NCI-H2171 treated with DMSO at 0.1 percent for 48 hours (cell line): ENCODE results near the gene SPSB4.
"Not testable (repeated sequence)": the region's sequence is repeated elsewhere in the genome, so short reads cannot be mapped to it uniquely, and the experiment has no call there.

Experiments
- DNase-seq: peaks from one replicate; lab custom pipeline; 2025; lab: John Stamatoyannopoulos, UW

SPSB4 gene

DNA sequence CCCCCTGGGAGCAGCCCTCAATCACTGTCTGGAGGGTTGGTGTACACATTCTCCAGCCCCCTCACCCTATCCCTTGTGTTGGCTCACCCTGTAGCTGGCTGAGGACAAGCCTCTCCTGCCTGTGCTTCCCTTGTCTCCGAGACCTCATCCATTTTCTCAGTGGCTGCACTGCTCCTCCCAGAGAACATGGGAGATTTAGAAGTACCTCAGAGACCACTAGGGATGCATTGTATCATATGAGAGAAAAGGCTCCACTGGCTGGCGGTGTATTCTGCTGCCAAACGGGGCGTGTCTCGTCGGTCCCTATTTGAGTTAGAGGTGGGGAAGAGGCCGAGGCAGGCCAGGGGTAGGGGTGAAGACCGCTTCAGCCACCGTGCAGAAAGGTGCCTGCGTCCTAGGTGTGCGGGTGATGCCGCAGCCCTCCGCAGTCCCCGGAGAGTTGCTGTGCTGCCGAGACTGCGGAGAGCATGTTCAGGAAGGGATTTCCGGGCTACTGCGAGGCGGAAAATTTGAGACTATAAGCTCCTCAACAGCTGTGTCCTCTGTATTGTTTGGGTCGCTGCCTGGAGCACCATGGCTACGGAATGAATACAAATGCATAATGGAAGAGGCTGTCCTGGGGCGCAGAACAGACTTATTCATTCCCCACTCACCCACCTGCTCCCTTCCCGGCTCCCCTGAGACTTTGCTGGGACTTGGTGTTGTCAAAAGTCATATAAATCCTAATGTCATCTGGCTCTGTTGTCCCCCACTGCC lies 43.8 kb downstream of the SPSB4 start:
- peak; percentile 98 for DNase-seq

DNA sequence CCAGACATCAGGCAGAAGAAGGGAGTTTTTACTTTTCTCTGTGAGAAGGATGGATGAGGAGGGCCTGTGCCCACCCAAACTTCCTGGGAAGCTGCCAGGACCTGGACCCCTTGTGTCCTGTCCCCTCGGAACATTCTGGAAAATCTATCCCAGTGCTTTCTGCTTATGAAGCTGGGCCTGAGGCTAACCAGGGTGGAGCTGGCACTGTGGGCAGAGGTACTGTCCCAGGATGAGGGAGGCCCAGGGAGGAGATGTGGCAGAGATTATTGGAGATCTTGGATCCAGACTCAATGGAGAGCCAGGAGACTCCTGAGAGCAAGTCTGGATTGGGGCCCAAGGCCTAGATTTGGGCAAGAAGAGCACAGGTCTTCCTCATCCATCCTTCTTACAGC lies 44.4 kb downstream of the SPSB4 start:
- no peak for DNase-seq

DNA sequence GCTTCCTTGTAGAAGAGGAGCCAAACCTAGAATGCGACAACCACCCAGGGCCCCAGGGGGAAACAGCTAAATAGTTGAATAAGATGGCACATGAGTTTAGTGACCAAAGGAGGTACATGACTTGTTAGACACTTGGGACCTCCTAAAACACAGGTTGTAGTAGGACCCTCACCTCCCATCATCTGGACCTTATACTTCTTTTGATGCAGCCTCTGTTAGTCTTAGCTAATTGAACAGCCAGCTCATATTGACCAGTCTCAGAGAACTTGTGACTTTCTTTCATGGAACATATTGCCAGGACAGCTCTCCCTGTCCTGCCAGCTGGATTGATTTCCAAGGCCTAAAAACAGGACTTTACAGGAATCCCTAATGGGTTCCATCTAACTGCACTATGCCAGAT lies 45.0 kb downstream of the SPSB4 start:
- DNase-seq = no peak

DNA sequence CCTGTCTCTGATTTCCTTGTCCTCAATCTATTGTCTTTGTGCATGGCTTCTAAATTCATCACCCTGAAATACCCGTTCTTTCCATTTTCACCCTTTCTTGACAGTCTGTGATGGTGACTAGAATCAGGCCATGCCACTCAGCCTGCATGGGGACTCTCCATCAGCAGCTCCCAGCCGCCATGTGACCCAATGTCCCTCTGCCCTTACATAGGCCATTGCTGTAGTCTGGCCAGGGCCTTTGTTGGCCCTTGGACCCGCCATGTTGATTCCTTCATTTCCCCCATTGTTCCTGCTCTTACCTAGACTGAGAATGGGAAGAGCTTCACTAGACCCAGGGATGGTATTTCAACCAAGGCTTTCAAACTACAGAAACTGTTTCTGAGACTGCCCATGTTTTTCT lies 45.8 kb downstream of the SPSB4 start:
- DNase-seq = no peak

DNA sequence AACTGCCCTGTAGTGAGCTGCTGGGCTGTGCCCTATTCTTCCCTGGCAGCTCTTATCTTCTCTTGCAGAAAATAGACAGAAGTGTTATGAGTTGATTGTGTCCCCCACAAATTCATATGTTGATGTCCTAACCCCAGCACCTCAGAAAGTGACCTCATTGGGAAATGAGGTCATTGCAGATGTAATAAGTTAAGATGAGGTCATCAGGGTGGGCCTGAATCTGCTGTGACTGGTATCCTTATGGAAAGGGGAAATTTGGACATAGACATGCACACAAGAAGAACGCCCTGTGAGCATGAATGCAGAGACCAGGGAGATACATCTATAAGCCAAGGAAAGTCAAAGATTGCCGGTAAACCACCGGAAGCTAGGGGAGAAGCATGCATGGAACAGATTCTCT lies 49.0 kb downstream of the SPSB4 start:
- DNase-seq = no peak

DNA sequence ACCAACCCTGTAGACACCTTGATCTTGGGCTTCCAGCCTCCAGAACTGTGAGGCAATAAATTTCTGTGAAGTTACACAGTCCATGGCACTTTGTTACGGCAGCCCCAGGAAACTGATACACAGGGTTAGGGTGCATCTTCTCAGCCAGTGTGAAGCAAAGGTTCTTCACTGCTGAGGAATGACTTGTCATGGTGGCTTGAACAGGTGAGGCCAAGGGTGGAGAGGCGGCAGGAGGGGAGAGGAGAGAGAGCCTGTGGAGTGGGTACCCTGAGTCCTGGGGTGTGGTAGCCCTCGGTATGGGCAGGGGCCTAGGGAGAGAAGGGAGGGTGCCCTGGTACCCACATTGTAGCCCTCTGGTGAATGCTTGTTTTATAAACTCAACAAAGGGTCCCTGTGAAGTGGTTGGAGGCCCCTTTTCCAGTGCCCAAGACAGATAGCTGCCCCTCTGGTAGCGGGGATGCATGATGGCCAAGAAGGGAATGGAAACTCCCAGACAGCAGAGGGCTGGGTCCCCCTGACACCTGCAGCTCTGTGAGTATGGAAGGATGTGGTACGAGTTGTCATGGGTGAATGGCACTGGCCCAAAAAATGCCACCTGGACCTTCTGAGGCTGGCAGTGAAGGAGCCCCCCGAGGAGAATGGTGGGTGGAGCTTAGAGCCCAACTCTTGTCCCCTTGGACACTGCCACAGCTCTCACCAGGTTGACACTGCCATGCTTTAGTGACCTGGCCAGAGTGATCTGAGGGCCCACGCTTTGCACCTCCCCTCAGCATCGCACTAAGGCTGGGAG lies 49.6 kb downstream of the SPSB4 start:
- DNase-seq = no peak

DNA sequence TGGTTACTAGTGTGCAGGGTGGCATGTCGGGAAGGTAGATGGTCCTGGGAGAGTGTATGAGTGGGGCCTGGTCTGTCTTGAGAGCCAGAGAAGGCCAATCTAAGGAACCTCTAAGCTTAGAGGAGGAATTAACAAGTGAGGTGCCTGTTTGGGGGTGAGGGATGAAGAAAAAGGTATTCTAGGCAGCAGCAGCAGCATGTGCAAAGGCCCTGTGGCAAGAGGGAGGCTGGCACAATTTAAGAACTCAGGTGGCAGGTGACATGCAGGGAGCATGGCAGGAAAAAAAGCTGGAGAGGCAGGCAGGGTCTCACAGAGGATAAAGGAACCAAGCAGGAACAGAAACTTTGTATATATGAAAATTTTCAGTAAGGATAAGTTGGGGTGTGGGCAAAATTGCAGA lies 51.2 kb downstream of the SPSB4 start:
- DNase-seq = no peak

DNA sequence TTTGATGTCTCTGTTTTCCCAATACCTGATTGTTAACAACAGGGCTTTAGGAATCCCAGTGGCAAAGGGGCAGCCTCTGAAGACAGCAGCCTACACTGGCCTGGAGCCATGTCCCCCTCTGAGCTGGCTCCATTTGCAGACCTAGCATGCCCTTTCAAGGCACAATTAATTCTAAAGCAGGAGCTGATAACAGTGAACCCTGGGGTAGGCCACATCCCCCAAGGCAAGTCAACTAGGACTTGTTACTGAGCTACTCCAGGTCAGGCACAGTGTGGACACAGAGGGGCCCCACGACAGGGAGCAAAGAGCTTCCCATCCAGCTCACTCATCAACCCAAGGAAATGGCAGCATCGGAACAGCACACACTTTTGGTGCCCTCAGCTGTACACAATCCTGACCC lies 51.9 kb downstream of the SPSB4 start:
- DNase-seq = no peak

DNA sequence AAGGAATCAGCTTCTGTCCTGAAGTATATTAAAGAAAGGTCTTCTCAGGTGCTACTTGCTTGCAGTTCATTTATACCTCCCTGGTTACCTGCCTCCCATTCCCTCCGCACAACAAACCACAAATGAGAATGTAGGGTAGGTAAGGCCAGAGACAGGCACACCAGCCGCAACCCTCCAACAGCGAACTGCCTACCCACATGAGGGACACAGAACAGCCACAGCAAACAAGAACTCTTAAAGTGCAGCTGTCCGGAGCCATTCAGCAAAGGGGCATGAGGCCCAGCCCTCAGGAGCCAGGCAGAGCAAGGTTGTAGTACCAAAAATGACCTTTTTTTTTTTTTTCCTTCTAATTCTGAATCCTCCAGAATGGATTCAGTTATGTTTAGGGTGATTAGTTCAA lies 52.4 kb downstream of the SPSB4 start:
- DNase-seq = no peak

DNA sequence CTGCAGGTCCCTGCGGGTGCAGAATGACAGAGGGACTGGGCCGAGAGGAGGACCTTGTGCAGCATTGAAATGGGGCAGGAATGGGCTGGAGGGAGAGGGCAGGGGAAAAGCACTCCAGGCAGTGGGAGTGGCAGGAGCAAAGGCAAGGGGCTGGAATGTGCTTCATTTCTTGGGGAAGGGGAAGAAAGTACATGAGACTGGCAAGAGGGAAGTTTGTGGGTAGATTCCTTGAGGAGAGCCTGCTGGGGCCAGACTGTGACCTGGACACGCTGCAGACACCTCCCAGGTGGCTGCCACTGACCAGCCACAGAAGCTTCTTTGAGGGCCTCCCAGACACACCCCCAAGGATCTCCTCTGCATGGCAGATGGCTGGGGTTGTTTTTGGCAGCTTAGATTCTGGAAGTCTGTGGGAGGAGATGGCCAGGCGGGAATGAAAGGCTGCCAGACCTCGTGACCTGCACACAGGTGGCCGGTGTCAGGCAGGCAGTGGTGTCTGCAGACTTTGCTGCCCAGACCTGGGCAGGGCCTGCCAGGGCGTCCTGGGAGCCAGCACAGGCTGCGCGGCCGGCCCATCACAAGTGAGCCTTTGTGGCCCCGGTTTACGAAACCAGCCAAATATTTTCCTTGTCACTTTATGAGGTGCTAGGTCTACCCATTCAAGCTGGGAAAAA lies 53.1 kb downstream of the SPSB4 start:
- DNase-seq = peak; percentile 17

DNA sequence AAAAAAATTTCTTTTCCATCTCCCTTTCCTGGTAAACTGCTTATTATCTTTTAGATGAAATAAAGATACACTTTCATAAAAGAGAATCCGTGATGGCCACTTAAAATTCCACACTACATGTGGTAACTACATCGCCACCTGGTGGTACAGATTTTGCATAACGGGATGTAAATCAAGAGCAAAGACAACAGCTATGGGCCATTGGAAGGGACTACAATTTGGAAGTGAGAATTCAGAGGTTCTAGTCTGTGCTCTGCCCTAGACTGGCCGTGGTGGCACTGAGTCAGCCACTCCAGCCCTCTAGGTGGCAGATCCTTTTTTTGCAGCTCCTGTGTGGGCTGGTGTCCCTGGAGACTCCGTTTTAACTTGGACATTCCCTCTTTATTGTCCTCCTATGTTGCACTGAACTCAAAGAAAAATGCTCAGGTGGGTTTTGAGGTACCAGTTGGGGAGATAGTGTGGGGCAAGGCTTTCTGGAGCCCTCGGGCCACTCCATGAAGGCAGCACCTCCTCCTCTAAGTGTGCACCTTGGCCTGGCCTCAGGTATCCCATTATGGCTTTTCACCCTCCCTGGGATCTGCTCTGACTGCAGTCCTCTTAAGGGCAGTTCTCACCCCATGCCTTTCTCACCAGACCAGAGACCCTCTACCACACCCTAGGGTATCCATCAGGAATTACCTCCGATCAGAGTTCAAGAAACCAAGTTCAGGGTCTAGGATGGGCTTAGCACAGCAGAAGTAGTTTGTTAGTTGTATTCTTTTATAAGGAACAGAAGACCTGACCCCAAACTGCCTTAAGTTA lies 54.9 kb downstream of the SPSB4 start:
- DNase-seq = peak; percentile 77

DNA sequence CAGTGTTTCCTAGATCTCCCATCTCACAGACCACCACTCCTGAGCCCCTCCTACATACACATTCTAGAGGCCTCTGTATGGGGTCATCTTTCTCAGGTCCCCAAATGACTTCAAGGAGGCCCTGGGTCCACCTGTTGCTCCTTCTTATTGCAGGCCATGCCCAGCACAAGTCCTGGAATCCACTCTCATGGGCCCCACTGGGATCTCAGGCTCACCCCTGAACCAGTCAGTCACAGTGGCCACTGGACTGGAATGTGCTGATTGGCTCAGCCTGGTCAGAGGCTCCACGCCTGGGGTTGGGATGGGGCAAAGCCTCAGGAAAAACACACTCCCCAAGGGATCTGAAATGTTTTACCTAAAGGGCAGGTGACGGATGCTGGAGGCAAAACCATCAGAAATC lies 55.7 kb downstream of the SPSB4 start:
- DNase-seq = no peak

DNA sequence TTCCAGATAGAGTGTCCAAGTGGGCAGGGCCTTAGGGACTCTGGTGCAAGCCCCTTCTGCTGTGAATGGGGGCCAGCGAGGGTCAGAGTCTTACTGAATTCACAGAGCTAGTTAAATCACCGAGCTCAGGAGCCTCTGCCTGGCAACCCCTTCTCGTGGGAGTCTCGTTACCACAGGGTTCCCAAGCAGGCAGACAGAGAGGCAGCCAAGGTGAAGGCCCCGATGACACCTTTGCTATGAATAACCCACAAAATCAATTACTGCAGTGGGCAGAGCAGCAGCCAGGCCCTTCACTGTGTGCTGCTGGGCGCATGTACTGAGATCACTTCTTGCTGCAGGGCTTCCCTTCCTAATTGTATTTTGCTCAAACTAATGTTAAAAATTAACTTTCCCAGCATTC lies 56.9 kb downstream of the SPSB4 start:
- no peak for DNase-seq

DNA sequence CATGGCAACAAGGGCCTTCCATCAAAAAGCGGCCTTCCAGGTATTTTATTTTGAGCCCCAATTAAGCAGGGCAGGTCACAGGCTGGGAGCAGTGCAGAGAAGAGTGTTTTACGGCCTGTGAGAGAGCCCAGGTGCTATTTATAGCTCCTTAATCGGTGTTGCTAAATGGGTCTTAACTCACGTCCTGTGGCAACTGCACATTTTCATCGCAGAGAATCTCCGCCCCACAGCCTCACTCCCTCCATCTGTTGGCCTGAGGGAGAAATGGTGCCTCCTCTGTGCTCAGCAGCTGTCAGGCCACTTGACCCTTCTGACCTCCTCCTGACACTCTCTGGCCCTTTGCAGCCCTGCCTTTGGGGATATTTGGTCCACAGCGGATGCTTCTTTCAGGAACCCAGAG lies 58.6 kb downstream of the SPSB4 start:
- no peak for DNase-seq

DNA sequence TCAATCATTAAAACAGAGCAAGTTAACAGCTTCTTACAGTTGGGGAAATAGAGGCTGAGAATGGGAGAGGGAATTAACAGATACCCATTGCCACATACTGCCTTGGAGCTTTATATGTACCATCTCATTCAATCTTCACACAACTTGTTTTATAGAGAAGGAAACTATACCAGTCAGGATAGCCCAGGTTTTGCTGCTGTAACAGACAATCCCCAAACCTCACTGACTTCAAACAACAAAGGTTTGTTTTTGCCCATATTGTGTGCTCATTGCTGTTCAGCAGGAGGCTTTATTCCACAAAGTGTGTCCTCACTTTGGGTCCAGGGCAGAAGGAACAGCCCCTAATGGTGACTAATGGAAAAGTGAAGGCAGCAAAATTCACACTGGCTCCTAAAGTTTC lies 59.2 kb downstream of the SPSB4 start:
- no peak for DNase-seq

DNA sequence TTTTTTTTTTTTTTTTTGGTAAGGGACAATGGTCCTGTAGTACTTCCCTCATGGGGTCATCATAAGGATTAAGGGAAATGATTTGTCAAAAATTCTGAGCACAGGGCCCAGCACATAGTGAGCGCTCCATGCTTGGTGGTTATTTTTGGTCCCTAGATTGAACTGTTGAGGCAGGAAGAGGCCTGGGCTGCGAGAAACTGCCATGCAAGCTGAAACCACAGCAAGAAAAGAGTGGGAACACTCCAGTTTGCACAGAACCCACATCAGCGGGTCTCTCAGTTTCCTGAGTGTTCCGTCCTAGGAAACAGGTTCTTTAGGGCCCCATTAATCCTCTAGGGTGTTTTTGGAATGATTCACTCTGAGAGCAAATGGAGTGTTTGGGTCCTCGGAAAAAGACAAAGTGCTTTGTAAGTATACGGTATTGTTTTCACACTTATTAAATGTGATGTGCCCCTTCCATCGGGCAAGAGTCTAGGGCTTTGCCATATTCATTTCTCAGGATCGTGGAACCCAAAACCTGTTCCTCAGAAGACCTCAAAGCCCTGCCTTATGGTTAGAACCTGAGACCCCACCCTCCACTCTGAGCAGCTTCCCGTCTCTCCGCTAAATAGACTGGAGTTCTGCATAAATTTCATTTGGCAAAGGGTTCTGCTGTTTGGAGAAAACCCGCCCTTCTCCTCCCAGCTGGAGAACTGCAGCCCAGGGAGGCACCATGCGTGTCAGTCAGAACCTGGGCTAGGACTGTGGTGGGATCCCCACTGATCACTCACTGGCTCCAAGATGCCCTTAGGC lies 60.4 kb downstream of the SPSB4 start:
- no peak for DNase-seq

DNA sequence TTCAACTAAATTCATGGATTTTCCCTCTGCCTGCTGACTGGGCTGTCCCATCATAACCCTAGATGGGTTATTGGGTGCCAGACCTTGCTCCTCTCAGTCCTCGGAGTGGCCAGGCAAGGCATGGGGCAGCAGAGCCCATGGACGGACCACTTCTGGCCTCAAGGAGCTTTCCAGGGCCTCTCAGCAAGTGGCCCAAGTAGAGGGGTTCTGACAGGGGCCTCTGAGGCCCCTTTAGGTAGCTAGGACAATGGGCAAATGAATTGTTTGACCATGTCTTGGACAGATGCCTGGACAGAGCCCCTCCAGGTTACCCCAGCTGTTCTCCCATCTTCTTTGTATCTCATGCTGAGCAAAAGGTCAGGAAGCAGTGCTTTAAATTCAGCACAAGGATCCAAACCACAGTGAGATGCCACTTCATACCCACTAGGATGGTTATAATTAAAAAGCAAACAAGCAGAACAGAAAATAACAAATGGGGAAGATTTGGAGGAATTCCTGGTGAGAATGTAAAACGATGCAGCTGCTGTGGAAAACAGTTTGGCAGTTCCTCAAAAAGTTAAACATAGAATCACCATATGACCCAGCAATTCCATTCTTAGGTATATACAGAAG lies 61.6 kb downstream of the SPSB4 start:
- no peak for DNase-seq

DNA sequence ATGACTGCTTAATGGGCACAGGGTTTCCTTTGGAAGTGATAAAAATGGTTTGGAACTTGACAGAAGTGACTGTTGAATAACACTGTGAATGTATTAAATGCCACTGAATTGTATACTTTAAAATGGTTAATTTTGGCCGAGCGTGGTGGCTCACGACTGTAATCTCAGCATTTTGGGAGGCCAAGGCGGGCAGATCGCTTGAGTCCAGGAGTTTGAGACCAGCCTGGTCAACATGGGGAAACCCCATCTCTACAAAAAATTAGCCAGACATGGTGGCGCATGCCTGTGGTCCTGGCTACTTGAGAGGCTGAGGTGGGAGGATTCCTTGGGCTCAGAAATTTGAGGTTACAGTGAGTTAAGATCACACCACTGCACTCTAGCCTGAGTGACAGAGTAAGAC lies 62.5 kb downstream of the SPSB4 start:
- not testable (repeated sequence) for DNase-seq

DNA sequence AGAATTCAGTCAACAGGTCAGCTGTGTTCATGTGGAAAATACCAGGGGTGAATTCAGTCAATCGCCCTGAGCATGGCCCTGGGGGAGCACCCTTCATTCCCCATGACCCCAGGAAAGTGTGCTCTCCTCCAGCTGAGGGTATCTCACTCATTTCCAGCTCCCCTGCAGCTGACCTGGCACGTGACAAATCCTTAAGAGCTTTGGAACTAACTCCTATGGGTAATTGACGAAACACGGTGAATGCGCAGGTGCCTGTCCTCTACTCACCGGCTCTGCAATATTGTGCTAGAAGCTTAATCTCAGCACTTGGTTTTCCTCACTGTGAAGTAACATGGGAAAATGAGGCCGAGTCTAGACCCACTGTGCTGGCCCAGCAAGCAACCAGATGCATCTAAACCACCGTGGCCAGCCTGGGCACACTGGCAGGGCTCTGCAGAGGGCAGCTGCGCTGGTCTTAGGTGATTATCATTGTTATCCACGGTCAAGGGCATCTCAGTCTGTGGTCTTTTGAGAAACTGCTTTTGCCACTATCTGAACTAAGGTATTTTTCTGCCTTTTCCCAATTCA lies 63.1 kb downstream of the SPSB4 start:
- no peak for DNase-seq

DNA sequence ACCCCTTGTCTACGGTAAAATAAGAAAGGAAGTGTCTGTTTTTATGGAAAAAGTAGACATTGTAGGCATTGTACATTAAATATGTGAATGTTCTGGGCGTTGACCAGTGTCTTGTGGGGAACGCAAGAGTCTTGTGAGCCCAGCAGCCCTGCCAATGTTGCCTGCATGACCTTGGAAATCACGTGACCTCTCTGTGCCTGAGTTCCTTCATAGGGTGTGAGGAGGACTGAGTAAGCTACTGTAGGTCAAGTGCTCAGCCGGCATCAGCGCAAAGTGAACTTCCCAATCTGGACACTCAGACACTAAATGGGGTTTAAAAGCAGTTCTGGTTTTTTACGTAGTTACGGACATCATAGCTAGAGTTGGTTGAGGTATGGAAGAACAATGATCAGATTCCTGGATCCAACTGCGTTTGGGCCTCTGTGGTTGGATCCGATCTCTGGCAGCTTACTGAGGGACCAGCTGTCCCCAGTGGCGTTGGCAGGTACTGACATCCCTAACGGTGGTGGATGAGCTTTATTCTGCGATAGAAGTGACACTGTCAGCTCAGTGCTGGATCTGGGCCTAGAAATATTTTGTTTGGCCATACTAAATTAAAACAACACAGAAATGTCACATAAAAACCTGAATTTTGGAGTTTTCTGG lies 63.8 kb downstream of the SPSB4 start:
- no peak for DNase-seq
